ENCODE data around the gene OR10H1.
"Not testable (repeated sequence)": the region's sequence is repeated elsewhere in the genome, so short reads cannot be mapped to it uniquely, and the experiment has no call there.

Gene OR10H1

DNA sequence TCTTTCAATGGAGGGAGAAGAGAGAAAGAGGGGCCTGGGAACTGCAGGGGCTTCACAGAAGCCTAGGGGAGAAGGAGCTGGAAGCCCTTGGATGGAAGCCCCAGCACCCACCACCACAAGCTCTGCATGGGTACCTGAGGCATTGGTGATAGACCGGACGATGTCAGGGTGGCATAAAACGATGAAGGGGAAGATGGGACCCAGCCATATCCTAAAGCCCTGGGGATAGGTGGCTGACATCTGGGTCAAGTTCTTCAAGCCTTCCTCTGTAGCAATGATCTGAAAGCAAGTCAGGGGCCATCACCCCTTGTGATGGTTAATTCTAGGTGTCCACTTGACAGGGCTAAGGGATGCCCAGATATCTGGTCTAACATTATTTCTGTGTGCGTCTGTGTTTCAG, 39.2 kb downstream of the OR10H1 start:
- FAIRE-seq (no peak), DNase-seq (ENCODE audit: insufficient read length, low spot score) (no peak)

DNA sequence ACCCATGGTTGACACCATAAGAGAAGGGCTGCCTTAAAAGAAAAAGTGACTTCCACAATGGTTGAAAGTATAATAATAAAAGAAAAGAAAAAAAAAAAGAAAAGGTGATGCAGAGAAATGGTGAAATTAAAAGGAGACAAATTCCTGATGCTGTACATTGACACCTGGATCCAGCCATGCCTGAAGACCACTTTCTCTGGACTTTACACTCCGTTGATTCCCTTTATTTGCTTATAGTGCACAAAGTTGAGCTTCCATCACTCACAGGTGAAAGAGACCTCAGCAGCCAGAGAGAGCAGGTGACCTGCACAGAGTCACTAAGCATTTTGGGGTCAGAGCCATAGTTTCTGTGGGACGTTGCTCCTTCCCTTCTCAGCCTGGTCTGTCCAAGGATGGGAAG, 40.2 kb downstream of the OR10H1 start:
- FAIRE-seq: no peak
- DNase-seq (ENCODE audit: insufficient read length, low spot score): no peak

DNA sequence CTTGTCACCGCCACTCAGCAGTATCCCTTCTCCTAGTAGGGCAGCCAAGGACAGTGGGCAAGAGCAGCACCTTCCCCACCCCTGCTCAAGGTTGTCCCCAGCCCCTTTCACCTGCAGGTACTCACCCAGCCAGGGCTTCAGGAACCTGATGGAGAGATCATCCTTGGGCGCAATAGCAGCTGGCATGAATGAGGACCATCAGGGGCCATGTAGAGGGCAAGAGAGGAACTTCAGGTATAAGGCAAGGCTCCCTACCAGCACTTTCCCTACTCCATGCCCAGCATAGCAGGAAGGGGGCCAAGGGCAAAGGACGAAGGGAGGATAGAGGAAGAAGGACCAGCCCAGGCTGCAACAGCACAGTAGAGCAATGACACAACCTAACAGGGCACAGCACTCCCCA, 41.3 kb downstream of the OR10H1 start:
- not testable (repeated sequence) for FAIRE-seq; DNase-seq (ENCODE audit: insufficient read length, low spot score)

DNA sequence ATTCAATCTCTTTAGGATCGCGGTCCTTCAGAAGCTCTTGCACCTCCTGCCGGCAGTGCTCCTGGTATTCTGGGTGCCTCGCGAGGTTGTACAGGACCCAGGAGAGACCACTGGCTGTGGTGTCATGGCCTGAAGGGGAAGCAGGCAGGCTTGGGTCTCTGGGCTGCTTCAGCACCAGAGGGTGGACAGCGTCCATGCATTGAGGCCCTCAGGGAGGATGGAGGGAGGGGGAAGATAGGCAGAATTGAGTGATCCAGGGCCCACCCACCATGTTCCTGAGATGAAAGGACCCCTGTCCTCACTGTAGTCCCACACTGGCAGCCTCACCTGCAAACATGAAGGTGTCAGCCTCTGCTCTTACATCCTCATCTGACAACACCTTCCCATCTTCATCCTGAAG, 45.9 kb downstream of the OR10H1 start:
- no peak for DNase-seq (ENCODE audit: insufficient read length, low spot score)
- FAIRE-seq: no peak

- no peak for FAIRE-seq
- DNase-seq (ENCODE audit: insufficient read length, low spot score): no peak
These were observed 55.4 kb downstream of the OR10H1 start for GRCh38 chr19:15759962-15760565.

DNA sequence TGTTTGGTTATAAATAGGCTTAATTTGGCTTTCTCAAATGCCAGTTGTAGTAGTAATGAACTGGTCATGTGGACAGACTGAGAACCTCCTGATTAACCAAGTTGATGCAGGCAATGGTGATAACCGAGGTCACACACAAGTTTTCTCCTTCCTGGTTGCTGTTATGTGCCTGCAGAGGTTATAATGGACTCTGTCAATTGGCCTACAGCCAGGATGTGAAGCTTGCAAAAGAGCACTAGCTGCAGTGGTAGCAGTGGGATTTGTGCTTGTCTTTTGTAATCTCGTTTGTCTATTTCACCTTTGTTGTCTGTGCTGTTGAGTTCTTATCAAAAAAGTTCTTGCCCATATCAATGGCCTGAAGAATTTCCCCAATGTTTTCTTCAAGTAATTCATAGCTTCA, 57.1 kb downstream of the OR10H1 start:
- DNase-seq (ENCODE audit: insufficient read length, low spot score) (no peak), FAIRE-seq (no peak)
